ENCODE measurements around the gene EMD. TPM values are rescaled to one million over a fixed set of nuclear protein-coding genes. Genes with fewer than 3 reads are reported as not detected.

The EMD gene
- total RNA-seq, 4 donors from 2014 or later = 21.7 to 31.4 (median 26.6) TPM

DNA sequence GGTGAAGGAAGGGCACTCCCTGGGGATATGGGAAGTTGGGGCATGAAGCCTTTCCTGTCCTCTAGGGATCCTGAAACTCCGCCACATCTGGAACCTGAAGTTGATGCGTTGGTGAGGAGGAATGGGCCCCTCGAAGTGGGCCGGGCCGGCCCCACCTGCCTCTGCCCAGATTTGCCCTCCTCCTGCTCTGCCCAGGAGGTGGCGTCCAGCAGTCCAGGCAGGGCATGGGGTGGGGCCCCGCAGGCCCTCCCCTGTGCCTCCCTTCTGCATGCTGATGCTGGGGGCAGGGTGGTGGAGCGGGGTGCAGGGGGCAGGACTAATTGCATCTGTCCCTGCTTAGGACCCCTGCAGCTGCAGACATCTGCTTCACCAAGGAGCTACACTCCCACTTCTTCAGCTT, 34.0 kb downstream of the EMD start:
- Histone ChIP-seq H3K36me3 (no peaks in the 10 kb centered on the region), H3K4me3 (no peak overlapping the region), H3K27me3 (no peaks in the 10 kb centered on the region), H3K27ac (peak overlapping the region in 1 of 4 donors; percentile 95), H3K4me1 (no peaks in the 10 kb centered on the region), H3K9me3 (no peaks in the 10 kb centered on the region)
- TF ChIP-seq POLR2A (IDR thresholded peaks at IDR 0.05) = no peak
- TF ChIP-seq, protein P1, sequence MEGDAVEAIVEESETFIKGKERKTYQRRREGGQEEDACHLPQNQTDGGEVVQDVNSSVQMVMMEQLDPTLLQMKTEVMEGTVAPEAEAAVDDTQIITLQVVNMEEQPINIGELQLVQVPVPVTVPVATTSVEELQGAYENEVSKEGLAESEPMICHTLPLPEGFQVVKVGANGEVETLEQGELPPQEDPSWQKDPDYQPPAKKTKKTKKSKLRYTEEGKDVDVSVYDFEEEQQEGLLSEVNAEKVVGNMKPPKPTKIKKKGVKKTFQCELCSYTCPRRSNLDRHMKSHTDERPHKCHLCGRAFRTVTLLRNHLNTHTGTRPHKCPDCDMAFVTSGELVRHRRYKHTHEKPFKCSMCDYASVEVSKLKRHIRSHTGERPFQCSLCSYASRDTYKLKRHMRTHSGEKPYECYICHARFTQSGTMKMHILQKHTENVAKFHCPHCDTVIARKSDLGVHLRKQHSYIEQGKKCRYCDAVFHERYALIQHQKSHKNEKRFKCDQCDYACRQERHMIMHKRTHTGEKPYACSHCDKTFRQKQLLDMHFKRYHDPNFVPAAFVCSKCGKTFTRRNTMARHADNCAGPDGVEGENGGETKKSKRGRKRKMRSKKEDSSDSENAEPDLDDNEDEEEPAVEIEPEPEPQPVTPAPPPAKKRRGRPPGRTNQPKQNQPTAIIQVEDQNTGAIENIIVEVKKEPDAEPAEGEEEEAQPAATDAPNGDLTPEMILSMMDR (IDR thresholded peaks at IDR 0.05) = no peak
- no peak for DNase-seq

DNA sequence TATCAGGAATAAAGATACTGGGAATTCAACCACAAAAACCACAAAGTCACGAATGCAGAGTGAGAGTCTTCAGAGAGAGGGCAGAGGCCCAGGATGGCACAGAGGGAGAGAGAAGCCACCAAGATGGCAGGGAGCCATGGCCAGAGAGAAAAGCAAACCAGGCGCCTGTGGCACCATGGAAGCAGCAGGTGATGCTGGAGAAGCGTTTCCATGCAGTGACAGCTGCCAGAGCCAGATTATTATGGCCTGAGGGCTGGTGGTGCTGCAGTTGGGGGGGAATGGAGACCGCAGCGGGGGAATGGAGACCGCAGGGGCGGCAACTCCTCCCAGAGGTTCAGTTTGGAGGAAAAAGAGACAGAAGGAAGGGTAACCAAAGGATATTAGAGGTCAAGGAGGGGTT, 38.1 kb downstream of the EMD start:
- Histone ChIP-seq H3K36me3 (no peaks in the 10 kb centered on the region), H3K4me1 (no peaks in the 10 kb centered on the region), H3K9me3 (no peaks in the 10 kb centered on the region), H3K4me3 (no peak overlapping the region), H3K27me3 (no peaks in the 10 kb centered on the region), H3K27ac (no peak overlapping the region)
- DNase-seq = no peak
- TF ChIP-seq POLR2A (IDR thresholded peaks at IDR 0.05) = no peak
- TF ChIP-seq, protein P1 (IDR thresholded peaks at IDR 0.05) = no peak

- H3K27ac ChIP-seq = no peak overlapping the region
Observed at GRCh38 chrX:154419189-154419588, 40.1 kb downstream of the EMD start.

GRCh38 chrX:154419688-154420401, 40.8 kb downstream of the EMD start:
- Histone ChIP-seq H3K27me3 (no peaks in the 10 kb centered on the region), H3K36me3 (no peaks in the 10 kb centered on the region), H3K9me3 (no peaks in the 10 kb centered on the region), H3K4me1 (no peaks in the 10 kb centered on the region), H3K27ac (no peak overlapping the region), H3K4me3 (no peak overlapping the region)
- DNase-seq = no peak
- no peak for TF ChIP-seq POLR2A (IDR thresholded peaks at IDR 0.05)
- TF ChIP-seq, protein P1 (IDR thresholded peaks at IDR 0.05) = no peak

More at GRCh38 chrX:154419189-154419588, 40.1 kb downstream of the EMD start:
- H3K27me3 ChIP-seq = no peaks in the 10 kb centered on the region
- no peak for DNase-seq
- H3K4me3 ChIP-seq = no peak overlapping the region
- TF ChIP-seq, protein P1 (IDR thresholded peaks at IDR 0.05) = no peak
- no peak for TF ChIP-seq POLR2A (IDR thresholded peaks at IDR 0.05)
- H3K36me3 ChIP-seq = no peaks in the 10 kb centered on the region
- no peaks in the 10 kb centered on the region for H3K9me3 ChIP-seq
- no peaks in the 10 kb centered on the region for H3K4me1 ChIP-seq

- Histone ChIP-seq H3K4me1 (no peaks in the 10 kb centered on the region), H3K36me3 (no peaks in the 10 kb centered on the region), H3K27me3 (no peaks in the 10 kb centered on the region), H3K4me3 (no peak overlapping the region), H3K27ac (no peak overlapping the region), H3K9me3 (no peaks in the 10 kb centered on the region)
- TF ChIP-seq, protein P1 (IDR thresholded peaks at IDR 0.05) = no peak
- TF ChIP-seq POLR2A (IDR thresholded peaks at IDR 0.05) = no peak
- DNase-seq = no peak
Observed at GRCh38 chrX:154420402-154420756, 41.3 kb downstream of the EMD start.
